Endothelial cell of umbilical vein (primary cell): Measurements from ENCODE around the gene CILP. TPM values are rescaled to one million over a fixed set of nuclear protein-coding genes. Genes with fewer than 3 reads are reported as not detected.

Source experiments
- BruUV-seq: library from RNA; stranded (reverse); fragments of 400-500 nt; replicated peaks from 2 replicates; lab custom pipeline; 2021; lab: Mats Ljungman, UMichigan
- CTCF ChIA-PET: fragments of 300-600, 350-600 bp; sonication (Branson Sonifier 250); formaldehyde crosslinking; loops from one replicate; lab custom pipeline; 2021; ENCODE audit warnings: antibody characterized with exemption, inconsistent platforms; lab: Charles Lee
- POLR2A ChIA-PET: fragments of 300-600, 350-600 bp; sonication (Branson Sonifier 250); formaldehyde crosslinking; loops from one replicate; lab custom pipeline; 2021; ENCODE audit warnings: antibody characterized with exemption, inconsistent platforms; lab: Charles Lee
- DNase-seq: peaks from one replicate; pipeline ENCODE4 v3.0.0-alpha.2; 2011; ENCODE audit warnings: low read depth, low spot score
- FAIRE-seq: peaks from 2 replicates; lab custom pipeline; 2011; peaks lifted over from hg19 to GRCh38; lab: Jason Lieb, UNC
- H2AFZ ChIP-seq: 2 replicates; pipeline ENCODE4 v1.6.0; 2012; ENCODE audit warnings: low read depth, low read length, control low read depth, inconsistent platforms
- H3K27ac ChIP-seq: 2 replicates; pipeline ENCODE4 v1.5.1; 2011; ENCODE audit warnings: low read depth, mild to moderate bottlenecking, control low read depth, low read length, moderate library complexity; ENCODE audit not compliant: insufficient read depth
- H3K27me3 ChIP-seq, 2 experiments: 2 replicates each; pipeline versions ENCODE4 v1.6.0 to v1.6.1; 2011; ENCODE audit warnings: low read length in 2 of 2, mixed read lengths in 1 of 2; ENCODE audit not compliant: control insufficient read depth in 2 of 2, insufficient read depth in 2 of 2
- H3K36me3 ChIP-seq, 2 experiments: 2 replicates in 1 of 2; 3 replicates in 1 of 2; pipeline ENCODE4 v1.5.1; 2011; ENCODE audit warnings: low read length in 2 of 2, mild to moderate bottlenecking in 1 of 2, moderate library complexity in 1 of 2; ENCODE audit not compliant: control insufficient read depth in 2 of 2, insufficient read depth in 2 of 2; ENCODE audit errors: extremely low read depth in 1 of 2
- H3K4me1 ChIP-seq: 3 replicates; pipeline ENCODE4 v1.5.1; 2011; ENCODE audit warnings: mild to moderate bottlenecking, low read length; ENCODE audit not compliant: control insufficient read depth, insufficient read depth; ENCODE audit errors: extremely low read depth
- H3K4me2 ChIP-seq: 2 replicates; pipeline ENCODE4 v1.6.1; 2011; ENCODE audit warnings: low read length, control low read depth, mixed read lengths; ENCODE audit not compliant: insufficient read depth
- H3K4me3 ChIP-seq, 3 experiments: fragments of 200-600 bp in 1 of 3; sonication (generic), shearing (Covaris generic) in 1 of 3; replicated peaks in 1 of 3; 2 replicates each; pipeline ENCODE4 v1.5.1; 2011 to 2016; ENCODE audit warnings: control low read depth in 3 of 3, low read length in 3 of 3, mild to moderate bottlenecking in 2 of 3, inconsistent platforms in 1 of 3, low read depth in 1 of 3, moderate library complexity in 1 of 3; ENCODE audit not compliant: insufficient read depth in 1 of 3
- H3K79me2 ChIP-seq: 2 replicates; pipeline ENCODE4 v1.6.0; 2012; ENCODE audit warnings: low read length, inconsistent platforms; ENCODE audit not compliant: control insufficient read depth, insufficient read depth
- H3K9ac ChIP-seq: replicated peaks from 2 replicates; pipeline ENCODE3; 2011; ENCODE audit warnings: low read length, control low read depth; ENCODE audit not compliant: insufficient read depth; ENCODE audit errors: extremely low read depth
- H3K9me1 ChIP-seq: replicated peaks from 3 replicates; pipeline ENCODE4 v1.6.0; 2011; ENCODE audit warnings: mild to moderate bottlenecking, low read length; ENCODE audit not compliant: control insufficient read depth, insufficient read depth; ENCODE audit errors: extremely low read depth
- H3K9me3 ChIP-seq: replicated peaks from 2 replicates; pipeline ENCODE4 v1.5.1; 2012; ENCODE audit warnings: low read length, inconsistent platforms; ENCODE audit not compliant: control insufficient read depth, insufficient read depth
- H4K20me1 ChIP-seq: replicated peaks from 2 replicates; pipeline ENCODE3; 2011; ENCODE audit warnings: mild to moderate bottlenecking, low read length; ENCODE audit not compliant: control insufficient read depth, insufficient read depth; ENCODE audit errors: extremely low read depth
- MYC ChIP-seq: IDR thresholded peaks from one replicate; pipeline ENCODE4 v1.6.1; 2011; ENCODE audit warnings: mild to moderate bottlenecking, low read depth, low read length
- dilution Hi-C: fragments of 300-500 bp; cut with MboI; formaldehyde crosslinking; loops from one replicate; pipeline ENCODE4 v1.15.0; 2019; ENCODE audit warnings: low sequenced_read_pairs; ENCODE audit not compliant: extremely low pct_ligation_motif_present
- intact Hi-C: fragments of 100-400 bp; cut with micrococcal nuclease; formaldehyde crosslinking; loops from one replicate; pipeline ENCODE4 v1.10.0; 2022
- polyA plus RNA-seq, 4 experiments: library from polyadenylated mRNA; depleted of rRNA in 3 of 4; stranded (reverse) in 3 of 4; unstranded in 1 of 4; fragments of >200 nt; gene quantifications; 2 replicates each; pipeline versions ENCODE4 v1.2.1 to v1.2.3, GENCODE V29; 2011 to 2012; ENCODE audit warnings: missing spikeins in 1 of 4
- total RNA-seq: library from RNA; stranded (reverse); gene quantifications from 2 replicates; pipeline ENCODE4 v1.2.3, GENCODE V29; 2021
- TF ChIP-seq, protein P1 (sequence below), 2 donors: IDR thresholded peaks; 1 replicate in 1 of 2; 2 replicates in 1 of 2; pipeline ENCODE4 v1.5.1; 2011; ENCODE audit warnings: low read length in 2 of 2, mild to moderate bottlenecking in 2 of 2, moderate library complexity in 2 of 2, control low read depth in 1 of 2, inconsistent platforms in 1 of 2, low read depth in 1 of 2; ENCODE audit not compliant: insufficient read depth in 1 of 2; ENCODE audit errors: extremely low read depth in 1 of 2

The CILP gene
- total and polyA plus RNA-seq, 2 donors (not counting 3 experiments of a cell fraction or from before 2014, with no cell fraction given): 0.01 TPM; not detected in 1

DNA sequence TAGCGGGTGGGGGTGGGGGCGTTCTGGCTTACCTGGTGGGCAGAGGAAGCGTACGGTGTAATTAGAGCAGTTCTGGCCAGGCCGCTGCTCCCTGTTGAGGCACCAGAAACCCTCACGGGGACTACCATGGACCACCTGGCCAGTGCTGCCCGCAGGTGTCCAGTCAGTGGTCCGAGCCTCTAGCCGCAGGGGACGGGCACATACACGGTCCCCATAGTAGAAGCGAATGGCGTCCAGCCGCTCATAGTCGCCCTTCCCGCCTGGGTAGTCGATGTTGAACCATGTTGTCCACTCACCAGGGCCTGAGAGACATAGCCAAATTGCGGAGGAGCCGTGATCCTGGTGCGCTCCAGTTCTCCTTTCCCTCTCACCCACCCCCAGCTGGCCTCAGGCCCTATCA is 4.5 kb downstream of the CILP start:
- H3K4me3 ChIP-seq: no peak overlapping the region
- H3K79me2 ChIP-seq: no peaks in the 10 kb centered on the region
- no peak for FAIRE-seq
- TF ChIP-seq, protein P1, sequence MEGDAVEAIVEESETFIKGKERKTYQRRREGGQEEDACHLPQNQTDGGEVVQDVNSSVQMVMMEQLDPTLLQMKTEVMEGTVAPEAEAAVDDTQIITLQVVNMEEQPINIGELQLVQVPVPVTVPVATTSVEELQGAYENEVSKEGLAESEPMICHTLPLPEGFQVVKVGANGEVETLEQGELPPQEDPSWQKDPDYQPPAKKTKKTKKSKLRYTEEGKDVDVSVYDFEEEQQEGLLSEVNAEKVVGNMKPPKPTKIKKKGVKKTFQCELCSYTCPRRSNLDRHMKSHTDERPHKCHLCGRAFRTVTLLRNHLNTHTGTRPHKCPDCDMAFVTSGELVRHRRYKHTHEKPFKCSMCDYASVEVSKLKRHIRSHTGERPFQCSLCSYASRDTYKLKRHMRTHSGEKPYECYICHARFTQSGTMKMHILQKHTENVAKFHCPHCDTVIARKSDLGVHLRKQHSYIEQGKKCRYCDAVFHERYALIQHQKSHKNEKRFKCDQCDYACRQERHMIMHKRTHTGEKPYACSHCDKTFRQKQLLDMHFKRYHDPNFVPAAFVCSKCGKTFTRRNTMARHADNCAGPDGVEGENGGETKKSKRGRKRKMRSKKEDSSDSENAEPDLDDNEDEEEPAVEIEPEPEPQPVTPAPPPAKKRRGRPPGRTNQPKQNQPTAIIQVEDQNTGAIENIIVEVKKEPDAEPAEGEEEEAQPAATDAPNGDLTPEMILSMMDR (IDR thresholded peaks at IDR 0.05; ENCODE audit: extremely low read depth in 1 of 2, insufficient read depth in 1 of 2, low read depth in 1 of 2, low read length in 2 of 2): no peak
- no peaks in the 10 kb centered on the region for H3K4me1 ChIP-seq
- no peaks in the 10 kb centered on the region for H3K9me3 ChIP-seq
- H3K4me2 ChIP-seq: no peak overlapping the region
- peaks cover 0 to 5% of the 10 kb centered on the region in 2 experiments for H3K27me3 ChIP-seq
- H2AFZ ChIP-seq: no peak overlapping the region
- no peak overlapping the region for H3K27ac ChIP-seq
- no TSS peak for BruUV-seq
- no peaks in the 10 kb centered on the region for H3K9me1 ChIP-seq
- dilution Hi-C loops (no loop called here), intact Hi-C loops (no loop called here)
- H3K36me3 ChIP-seq: no peaks in the 10 kb centered on the region
- no peak overlapping the region for H3K9ac ChIP-seq
- CTCF ChIA-PET: no interaction called here
- DNase-seq: no peak
- POLR2A ChIA-PET: no interaction called here
- H4K20me1 ChIP-seq: no peaks in the 10 kb centered on the region

- H3K36me3 ChIP-seq: no peaks in the 10 kb centered on the region
- H3K9ac ChIP-seq: no peak overlapping the region
- peaks cover 3 to 5% of the 10 kb centered on the region in 2 experiments for H3K27me3 ChIP-seq
- no peaks in the 10 kb centered on the region for H3K9me1 ChIP-seq
- H3K9me3 ChIP-seq: no peaks in the 10 kb centered on the region
- POLR2A ChIA-PET: no interaction called here
- DNase-seq (no peak), FAIRE-seq (no peak)
- intact Hi-C loops (no loop called here), dilution Hi-C loops (no loop called here)
- no peak overlapping the region for H2AFZ ChIP-seq
- TF ChIP-seq, protein P1 (IDR thresholded peaks at IDR 0.05; ENCODE audit: extremely low read depth in 1 of 2, insufficient read depth in 1 of 2, low read depth in 1 of 2, low read length in 2 of 2): no peak
- TF ChIP-seq MYC: no peak
- H3K79me2 ChIP-seq: no peaks in the 10 kb centered on the region
- no peak overlapping the region for H3K4me3 ChIP-seq
- no TSS peak for BruUV-seq
- H3K4me2 ChIP-seq: no peak overlapping the region
- no peaks in the 10 kb centered on the region for H4K20me1 ChIP-seq
- H3K27ac ChIP-seq: no peak overlapping the region
- H3K4me1 ChIP-seq: no peaks in the 10 kb centered on the region
- CTCF ChIA-PET: no interaction called here
Measured at GRCh38 chr15:65204931-65205660, 6.2 kb downstream of the CILP start.
